Right lung (tissue), 10 donors: ENCODE data around the gene SCYGR5. TPM values are rescaled to one million over a fixed set of nuclear protein-coding genes. Genes with fewer than 3 reads are reported as not detected.
"Not testable (repeated sequence)": the region's sequence is repeated elsewhere in the genome, so short reads cannot be mapped to it uniquely, and the experiment has no call there.

Experiments
- DNase-seq, 2 donors: peaks; one replicate each; pipeline ENCODE4 v3.0.0-alpha.2; 2013
- long read RNA-seq, 8 donors: transcript quantifications; one replicate each; lab custom pipeline, GENCODE V29; 2026
- polyA plus RNA-seq, 5 donors: library from polyadenylated mRNA; unstranded; fragments of 120-200 nt; gene quantifications; one replicate each; pipeline versions ENCODE4 v1.2.1 to v1.2.3, GENCODE V29; 2013; ENCODE audit warnings: inconsistent platforms in 1 of 5, low replicate concordance in 1 of 5; ENCODE audit not compliant: insufficient read length in 5 of 5, insufficient read depth in 1 of 5

SCYGR5 gene
- not detected for polyA plus RNA-seq
- long read RNA-seq, donor 1: 0 reads
- long read RNA-seq, donor 2: 0 reads
- long read RNA-seq, donor 3: 0 reads
- long read RNA-seq, donor 4: 0 reads
- long read RNA-seq, donor 5: 0 reads
- long read RNA-seq, donor 6: 0 reads
- long read RNA-seq, donor 7: 0 reads
- long read RNA-seq, donor 8: 0 reads

- not testable (repeated sequence) for DNase-seq
Observed at GRCh38 chr2:227666631-227667170, at the start of gene SCYGR5. TSS of gene SCYGR5 (plus strand) at chr2:227666804. CDS start at chr2:227666804, 0 bp downstream.

GRCh38 chr2:227617316-227618230, 49.0 kb upstream of the SCYGR5 start, which contains the start of gene SCYGR4:
TSS of gene SCYGR4 (plus strand) at chr2:227617498. CDS start at chr2:227617498, 0 bp downstream.
- no peak for DNase-seq

- no peak for DNase-seq
Observed at GRCh38 chr2:227623226-227623625, 43.4 kb upstream of the SCYGR5 start.

GRCh38 chr2:227625420-227625819, 41.2 kb upstream of the SCYGR5 start:
- no peak for DNase-seq

- no peak for DNase-seq
Observed at GRCh38 chr2:227626580-227627151, 39.9 kb upstream of the SCYGR5 start.

- DNase-seq: no peak
Observed at GRCh38 chr2:227627769-227628168, 38.8 kb upstream of the SCYGR5 start.

- DNase-seq: no peak
Observed at GRCh38 chr2:227629435-227629834, 37.2 kb upstream of the SCYGR5 start.

GRCh38 chr2:227630322-227630721, 36.3 kb upstream of the SCYGR5 start:
- DNase-seq: no peak

- DNase-seq: no peak
Observed at GRCh38 chr2:227632827-227633226, 33.8 kb upstream of the SCYGR5 start.

GRCh38 chr2:227634201-227634600, 32.4 kb upstream of the SCYGR5 start:
- DNase-seq: no peak

GRCh38 chr2:227642656-227643055, 23.9 kb upstream of the SCYGR5 start:
- DNase-seq: no peak

- no peak for DNase-seq
Observed at GRCh38 chr2:227643990-227644551, 22.5 kb upstream of the SCYGR5 start.

- DNase-seq: no peak
Observed at GRCh38 chr2:227653419-227653818, 13.2 kb upstream of the SCYGR5 start.

GRCh38 chr2:227654426-227654825, 12.2 kb upstream of the SCYGR5 start:
- no peak for DNase-seq

- DNase-seq: no peak
Observed at GRCh38 chr2:227655454-227655853, 11.2 kb upstream of the SCYGR5 start.

- peak in 1 of 2 donors; percentile 9 for DNase-seq
Observed at GRCh38 chr2:227657199-227657845, 9.3 kb upstream of the SCYGR5 start.

- no peak for DNase-seq
Observed at GRCh38 chr2:227661025-227661649, 5.5 kb upstream of the SCYGR5 start.

- DNase-seq: no peak
Observed at GRCh38 chr2:227661827-227662226, 4.8 kb upstream of the SCYGR5 start.

- DNase-seq: no peak
Observed at GRCh38 chr2:227665189-227665940, 1.2 kb upstream of the SCYGR5 start.
